CD8-positive, alpha-beta memory T cell (primary cell): ENCODE results near the gene NLGN1. TPM values are rescaled to one million over a fixed set of nuclear protein-coding genes. Genes with fewer than 3 reads are reported as not detected.

Source experiments
- CTCF ChIA-PET: fragments of 350-600 bp; sonication (Branson Sonifier 250); formaldehyde crosslinking; loops from one replicate; lab custom pipeline; 2021; ENCODE audit warnings: antibody characterized with exemption; lab: Charles Lee
- POLR2A ChIA-PET: fragments of 350-600 bp; sonication (Branson Sonifier 250); formaldehyde crosslinking; loops from one replicate; lab custom pipeline; 2021; ENCODE audit warnings: antibody characterized with exemption; lab: Charles Lee
- DNase-seq, 5 donors: peaks; one replicate each; pipeline versions ENCODE4 v3.0.0 to v3.0.0-alpha.2; 2020 to 2022; ENCODE audit warnings: mixed read lengths in 1 of 5
- H3K27ac ChIP-seq: one replicate; pipeline ENCODE4 v1.7.0; 2013; ENCODE audit warnings: low read depth, mild to moderate bottlenecking, low read length, moderate library complexity
- H3K27me3 ChIP-seq: 2 replicates; pipeline ENCODE4 v1.7.0; 2013; ENCODE audit warnings: low read length, mild to moderate bottlenecking; ENCODE audit not compliant: insufficient read depth, poor library complexity, severe bottlenecking
- H3K36me3 ChIP-seq: 2 replicates; pipeline ENCODE4 v1.7.0; 2013; ENCODE audit warnings: mild to moderate bottlenecking, low read length, moderate library complexity; ENCODE audit not compliant: insufficient read depth
- H3K4me1 ChIP-seq: 2 replicates; pipeline ENCODE4 v1.7.0; 2013; ENCODE audit warnings: mild to moderate bottlenecking, low read length, moderate library complexity; ENCODE audit not compliant: insufficient read depth
- H3K4me3 ChIP-seq: 2 replicates; pipeline ENCODE4 v1.7.0; 2013; ENCODE audit warnings: mild to moderate bottlenecking, low read length
- H3K9me3 ChIP-seq: 2 replicates; pipeline ENCODE4 v1.7.0; 2013; ENCODE audit warnings: mild to moderate bottlenecking, low read length
- H3K27ac Mint-ChIP-seq, 8 donors: one replicate each; pipeline ENCODE4 v1.8.0; 2020 to 2021; ENCODE audit warnings: mixed read lengths in 8 of 8, mild to moderate bottlenecking in 6 of 8, inconsistent platforms in 3 of 8, moderate library complexity in 3 of 8
- H3K27me3 Mint-ChIP-seq, 2 donors: one replicate each; pipeline ENCODE4 v1.8.0; 2020 to 2021; ENCODE audit warnings: mixed read lengths in 2 of 2, mild to moderate bottlenecking in 1 of 2, moderate library complexity in 1 of 2
- H3K36me3 Mint-ChIP-seq, 3 donors: one replicate each; pipeline ENCODE4 v1.8.0; 2020 to 2021; ENCODE audit warnings: mixed read lengths in 3 of 3, inconsistent platforms in 1 of 3, mild to moderate bottlenecking in 1 of 3
- H3K4me1 Mint-ChIP-seq, 3 donors: one replicate each; pipeline ENCODE4 v1.8.0; 2020 to 2021; ENCODE audit warnings: mixed read lengths in 3 of 3, inconsistent platforms in 1 of 3, mild to moderate bottlenecking in 1 of 3
- H3K4me3 Mint-ChIP-seq, 7 donors: one replicate each; pipeline ENCODE4 v1.8.0; 2020 to 2021; ENCODE audit warnings: mixed read lengths in 7 of 7, mild to moderate bottlenecking in 6 of 7, moderate library complexity in 4 of 7, inconsistent platforms in 2 of 7
- H3K9me3 Mint-ChIP-seq, 5 donors: one replicate each; pipeline ENCODE4 v1.8.0; 2020 to 2022; ENCODE audit warnings: mixed read lengths in 5 of 5, mild to moderate bottlenecking in 3 of 5, moderate library complexity in 2 of 5, inconsistent platforms in 1 of 5
- polyA plus RNA-seq: library from polyadenylated mRNA; unstranded; fragments of 300-500 nt; fragmentation: Illumina TruSeq; gene quantifications from one replicate; pipeline ENCODE4 v1.2.3, GENCODE V29; 2021
- total RNA-seq, 2 experiments: library from RNA; stranded (reverse); gene quantifications; one replicate each; pipeline ENCODE4 v1.2.3, GENCODE V29; 2021

Gene NLGN1
- total and polyA plus RNA-seq, 3 experiments from 2014 or later, result not detected

GRCh38 chr3:173737167-173737808 lies 339.7 kb downstream of the NLGN1 start:
- Mint-ChIP-seq H3K4me3 (no peak overlapping the region), H3K36me3 (no peaks in the 10 kb centered on the region), H3K9me3 (peaks cover 0 to 23% (median 0%) of the 10 kb centered on the region in 5 donors), H3K4me1 (no peaks in the 10 kb centered on the region), H3K27ac (no peak overlapping the region), H3K27me3 (no peaks in the 10 kb centered on the region)
- DNase-seq, result no peak
- POLR2A ChIA-PET, result no interaction called here
- Histone ChIP-seq H3K36me3 (no peaks in the 10 kb centered on the region), H3K4me1 (no peaks in the 10 kb centered on the region), H3K9me3 (no peaks in the 10 kb centered on the region), H3K27ac (no peak overlapping the region), H3K4me3 (no peak overlapping the region), H3K27me3 (no peaks in the 10 kb centered on the region)
- CTCF ChIA-PET, result no interaction called here

- ChIA-PET CTCF (no interaction called here), POLR2A (no interaction called here)
- Histone ChIP-seq H3K27me3 (no peaks in the 10 kb centered on the region), H3K4me1 (no peaks in the 10 kb centered on the region), H3K4me3 (no peak overlapping the region), H3K27ac (no peak overlapping the region), H3K36me3 (no peaks in the 10 kb centered on the region), H3K9me3 (no peaks in the 10 kb centered on the region)
- Mint-ChIP-seq H3K4me3 (no peak overlapping the region), H3K36me3 (no peaks in the 10 kb centered on the region), H3K4me1 (no peaks in the 10 kb centered on the region), H3K9me3 (peaks cover 0 to 23% (median 0%) of the 10 kb centered on the region in 5 donors), H3K27me3 (no peaks in the 10 kb centered on the region), H3K27ac (no peak overlapping the region)
- DNase-seq, result no peak
Measured at GRCh38 chr3:173739726-173740125, 342.2 kb downstream of the NLGN1 start.

DNA sequence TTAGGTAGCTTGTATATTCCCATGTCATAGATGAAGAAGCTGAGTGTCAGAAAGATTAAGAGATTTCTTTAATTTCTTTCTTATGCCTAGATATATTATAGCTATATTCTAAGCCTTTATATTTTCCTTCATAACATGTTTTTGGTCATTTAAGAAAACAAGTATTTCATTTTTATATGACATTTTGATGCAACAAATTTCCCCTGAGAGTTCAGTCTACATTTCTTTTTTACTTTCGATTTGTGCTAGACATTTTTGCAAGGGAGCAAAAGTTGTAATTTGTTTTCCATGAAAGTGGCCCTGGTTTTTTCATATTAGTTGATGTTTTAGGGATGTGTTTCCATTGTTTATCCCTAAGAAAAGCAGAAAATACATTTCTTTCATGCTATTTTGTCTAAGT lies 344.9 kb downstream of the NLGN1 start:
- H3K27me3 Mint-ChIP-seq, result no peaks in the 10 kb centered on the region
- Histone ChIP-seq H3K27me3 (no peaks in the 10 kb centered on the region), H3K27ac (no peak overlapping the region), H3K4me1 (no peaks in the 10 kb centered on the region), H3K9me3 (no peaks in the 10 kb centered on the region), H3K36me3 (no peaks in the 10 kb centered on the region), H3K4me3 (no peak overlapping the region)
- POLR2A ChIA-PET, result no interaction called here
- DNase-seq, result no peak
- no peak overlapping the region for H3K27ac Mint-ChIP-seq
- no peaks in the 10 kb centered on the region for H3K4me1 Mint-ChIP-seq
- H3K36me3 Mint-ChIP-seq, result no peaks in the 10 kb centered on the region
- no peak overlapping the region for H3K4me3 Mint-ChIP-seq
- peaks cover 0 to 16% (median 0%) of the 10 kb centered on the region in 5 donors for H3K9me3 Mint-ChIP-seq
- CTCF ChIA-PET, result no interaction called here

- no peaks in the 10 kb centered on the region for H3K27me3 ChIP-seq
- no peaks in the 10 kb centered on the region for H3K9me3 ChIP-seq
- CTCF ChIA-PET, result no interaction called here
- no peaks in the 10 kb centered on the region for H3K4me1 ChIP-seq
- POLR2A ChIA-PET, result no interaction called here
- Mint-ChIP-seq H3K4me3 (no peak overlapping the region), H3K9me3 (peaks cover 0 to 16% (median 0%) of the 10 kb centered on the region in 5 donors), H3K4me1 (no peaks in the 10 kb centered on the region), H3K27ac (no peak overlapping the region), H3K36me3 (no peaks in the 10 kb centered on the region), H3K27me3 (no peaks in the 10 kb centered on the region)
- H3K27ac ChIP-seq, result no peak overlapping the region
- no peak for DNase-seq
- no peaks in the 10 kb centered on the region for H3K36me3 ChIP-seq
- no peak overlapping the region for H3K4me3 ChIP-seq
Measured at GRCh38 chr3:173743111-173743510, 345.6 kb downstream of the NLGN1 start.

GRCh38 chr3:173743516-173743915 lies 346.0 kb downstream of the NLGN1 start:
- Mint-ChIP-seq H3K4me3 (no peak overlapping the region), H3K36me3 (no peaks in the 10 kb centered on the region), H3K27me3 (no peaks in the 10 kb centered on the region), H3K27ac (no peak overlapping the region), H3K9me3 (peaks cover 0 to 12% (median 0%) of the 10 kb centered on the region in 5 donors), H3K4me1 (no peaks in the 10 kb centered on the region)
- H3K4me1 ChIP-seq, result no peaks in the 10 kb centered on the region
- no peaks in the 10 kb centered on the region for H3K27me3 ChIP-seq
- no peaks in the 10 kb centered on the region for H3K9me3 ChIP-seq
- no peak for DNase-seq
- no peaks in the 10 kb centered on the region for H3K36me3 ChIP-seq
- POLR2A ChIA-PET, result no interaction called here
- CTCF ChIA-PET, result no interaction called here
- H3K4me3 ChIP-seq, result no peak overlapping the region
- H3K27ac ChIP-seq, result no peak overlapping the region

DNA sequence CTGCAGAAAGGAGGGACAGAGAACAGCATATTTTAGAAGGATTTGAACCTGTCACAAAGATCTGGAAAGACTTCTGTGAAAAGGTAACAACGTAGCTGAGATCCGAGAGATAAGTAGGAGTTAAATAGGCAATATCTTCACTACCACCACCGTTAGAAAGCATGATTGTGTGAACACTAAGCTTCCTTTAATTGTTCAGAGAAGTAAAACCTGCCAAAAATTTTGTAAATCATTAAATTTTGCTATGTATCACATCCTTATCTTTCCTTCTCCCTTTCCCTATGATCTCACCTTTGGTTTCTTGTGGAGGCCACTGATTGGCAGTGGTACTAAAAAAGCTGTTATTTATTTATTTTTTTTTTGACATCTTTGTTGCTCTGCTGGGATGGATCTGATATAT lies 346.9 kb downstream of the NLGN1 start:
- Mint-ChIP-seq H3K27ac (no peak overlapping the region), H3K36me3 (no peaks in the 10 kb centered on the region), H3K4me3 (no peak overlapping the region), H3K4me1 (no peaks in the 10 kb centered on the region), H3K27me3 (no peaks in the 10 kb centered on the region), H3K9me3 (peaks cover 0 to 3% (median 0%) of the 10 kb centered on the region in 5 donors)
- Histone ChIP-seq H3K27me3 (no peaks in the 10 kb centered on the region), H3K9me3 (no peaks in the 10 kb centered on the region), H3K27ac (no peak overlapping the region), H3K4me1 (no peaks in the 10 kb centered on the region), H3K36me3 (no peaks in the 10 kb centered on the region), H3K4me3 (no peak overlapping the region)
- ChIA-PET POLR2A (no interaction called here), CTCF (no interaction called here)
- DNase-seq, result no peak

GRCh38 chr3:173744895-173745294 lies 347.4 kb downstream of the NLGN1 start:
- CTCF ChIA-PET, result no interaction called here
- H3K4me3 ChIP-seq, result no peak overlapping the region
- peaks cover 0 to 3% (median 0%) of the 10 kb centered on the region in 5 donors for H3K9me3 Mint-ChIP-seq

GRCh38 chr3:173745952-173746682 lies 348.6 kb downstream of the NLGN1 start:
- no peaks in the 10 kb centered on the region for H3K4me1 Mint-ChIP-seq
- H3K27me3 ChIP-seq, result no peaks in the 10 kb centered on the region
- no peaks in the 10 kb centered on the region for H3K36me3 Mint-ChIP-seq
- H3K36me3 ChIP-seq, result no peaks in the 10 kb centered on the region
- H3K27ac ChIP-seq, result no peak overlapping the region
- no peak for DNase-seq
- peaks cover 0 to 3% (median 2%) of the 10 kb centered on the region in 5 donors for H3K9me3 Mint-ChIP-seq
- H3K4me3 Mint-ChIP-seq, result no peak overlapping the region
- no peaks in the 10 kb centered on the region for H3K4me1 ChIP-seq
- H3K4me3 ChIP-seq, result no peak overlapping the region
- CTCF ChIA-PET, result no interaction called here
- POLR2A ChIA-PET, result no interaction called here
- no peaks in the 10 kb centered on the region for H3K27me3 Mint-ChIP-seq
- no peak overlapping the region for H3K27ac Mint-ChIP-seq
- H3K9me3 ChIP-seq, result no peaks in the 10 kb centered on the region

More at GRCh38 chr3:173744895-173745294, 347.4 kb downstream of the NLGN1 start:
- H3K9me3 ChIP-seq, result no peaks in the 10 kb centered on the region
- no peak overlapping the region for H3K27ac ChIP-seq
- no peaks in the 10 kb centered on the region for H3K36me3 ChIP-seq
- H3K36me3 Mint-ChIP-seq, result no peaks in the 10 kb centered on the region
- no peak overlapping the region for H3K4me3 Mint-ChIP-seq
- H3K27me3 ChIP-seq, result no peaks in the 10 kb centered on the region
- no peaks in the 10 kb centered on the region for H3K4me1 ChIP-seq
- no peaks in the 10 kb centered on the region for H3K4me1 Mint-ChIP-seq
- DNase-seq, result no peak
- H3K27ac Mint-ChIP-seq, result no peak overlapping the region
- H3K27me3 Mint-ChIP-seq, result no peaks in the 10 kb centered on the region
- POLR2A ChIA-PET, result no interaction called here
